TTC549 (cell line): ENCODE results near the gene PAPOLB.

Experiments
- FAIRE-seq: peaks from 2 replicates; lab custom pipeline; 2012; peaks lifted over from hg19 to GRCh38; lab: Jason Lieb, UNC

The PAPOLB gene

DNA sequence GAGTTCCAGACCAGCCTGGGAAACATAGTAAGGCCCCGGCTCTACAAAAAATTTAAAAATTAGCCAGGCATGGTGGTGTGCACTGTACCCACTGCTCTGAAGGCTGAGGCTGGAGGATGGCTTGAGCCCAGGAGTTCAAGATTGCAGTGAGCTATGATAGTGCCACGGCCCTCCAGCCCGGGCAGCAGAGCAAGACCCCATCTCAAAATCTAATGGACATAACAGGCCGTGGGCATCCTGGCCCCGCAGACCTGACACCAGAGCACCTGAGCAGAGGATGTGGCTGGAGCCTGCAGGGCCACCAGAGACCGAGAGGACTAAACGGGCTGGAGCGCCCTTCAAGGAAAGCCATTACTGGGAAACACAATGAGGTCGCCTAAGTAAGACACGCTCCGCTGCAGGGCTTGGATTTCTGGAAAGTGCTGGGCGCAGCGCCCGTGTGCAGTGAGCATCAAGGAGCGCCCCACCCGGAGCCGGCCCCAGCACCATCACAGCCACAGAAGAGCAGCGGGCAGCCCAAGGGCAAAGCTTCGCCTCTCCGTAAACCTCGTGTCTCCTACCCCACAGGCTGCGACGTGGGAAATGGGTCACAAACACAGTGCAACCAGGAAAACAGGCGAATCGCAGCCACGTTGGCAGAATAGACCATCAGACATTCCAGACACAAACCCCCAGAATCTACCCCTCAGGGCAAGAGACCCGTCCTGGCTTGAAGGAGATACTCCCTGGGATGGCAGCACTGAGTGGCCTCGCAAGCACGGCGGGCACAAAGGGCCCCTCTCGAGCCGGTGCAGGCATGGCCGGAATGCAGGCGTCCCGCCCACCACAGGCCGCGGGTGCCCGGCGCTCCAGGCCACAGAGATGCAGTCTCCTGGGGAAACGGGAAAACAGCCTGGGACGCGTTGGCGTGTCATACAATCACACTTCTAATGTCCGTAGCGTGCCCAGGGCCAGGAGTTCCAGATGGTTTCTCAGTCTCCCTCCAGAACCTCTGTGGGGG lies 16.8 kb upstream of the PAPOLB start:
- no peak for FAIRE-seq

DNA sequence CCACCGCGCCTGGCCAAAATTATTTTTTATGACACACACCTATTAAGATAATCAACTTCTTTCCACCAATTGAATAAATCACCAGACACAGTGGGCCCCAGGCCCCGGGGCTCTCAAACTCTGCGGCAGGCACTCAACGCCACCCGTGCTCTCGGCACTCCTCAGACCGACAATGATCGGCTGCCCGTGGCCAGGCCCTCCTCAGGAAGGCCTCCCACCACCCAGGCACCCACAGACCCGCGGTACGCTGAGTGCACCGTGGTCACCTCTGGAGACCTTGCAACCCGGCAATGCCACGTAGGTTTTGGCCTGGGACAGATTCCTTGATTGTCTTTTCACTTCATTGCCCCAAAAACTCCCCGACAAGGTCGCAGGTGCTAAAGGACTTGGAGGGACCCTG lies 14.8 kb upstream of the PAPOLB start:
- FAIRE-seq, result no peak

DNA sequence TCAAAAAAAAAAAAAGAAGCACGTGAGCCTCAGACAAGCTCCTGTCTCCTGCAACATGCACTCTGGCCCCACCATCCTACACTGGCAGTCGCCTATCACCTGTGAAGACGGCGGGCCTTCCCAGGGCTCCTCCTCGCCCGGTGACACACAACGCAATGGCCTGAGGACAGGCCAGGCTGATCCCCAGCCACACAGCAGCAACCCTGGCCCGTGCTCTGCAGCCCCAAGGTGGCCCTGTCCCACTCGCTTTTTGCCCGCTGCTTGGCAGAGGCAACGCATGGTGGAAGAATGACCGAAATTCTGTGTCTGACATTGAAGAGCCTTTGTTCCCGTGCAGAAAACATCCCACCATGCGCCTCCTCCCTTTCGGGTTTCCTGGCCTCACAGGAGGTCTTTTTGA lies 13.6 kb upstream of the PAPOLB start:
- FAIRE-seq, result no peak

DNA sequence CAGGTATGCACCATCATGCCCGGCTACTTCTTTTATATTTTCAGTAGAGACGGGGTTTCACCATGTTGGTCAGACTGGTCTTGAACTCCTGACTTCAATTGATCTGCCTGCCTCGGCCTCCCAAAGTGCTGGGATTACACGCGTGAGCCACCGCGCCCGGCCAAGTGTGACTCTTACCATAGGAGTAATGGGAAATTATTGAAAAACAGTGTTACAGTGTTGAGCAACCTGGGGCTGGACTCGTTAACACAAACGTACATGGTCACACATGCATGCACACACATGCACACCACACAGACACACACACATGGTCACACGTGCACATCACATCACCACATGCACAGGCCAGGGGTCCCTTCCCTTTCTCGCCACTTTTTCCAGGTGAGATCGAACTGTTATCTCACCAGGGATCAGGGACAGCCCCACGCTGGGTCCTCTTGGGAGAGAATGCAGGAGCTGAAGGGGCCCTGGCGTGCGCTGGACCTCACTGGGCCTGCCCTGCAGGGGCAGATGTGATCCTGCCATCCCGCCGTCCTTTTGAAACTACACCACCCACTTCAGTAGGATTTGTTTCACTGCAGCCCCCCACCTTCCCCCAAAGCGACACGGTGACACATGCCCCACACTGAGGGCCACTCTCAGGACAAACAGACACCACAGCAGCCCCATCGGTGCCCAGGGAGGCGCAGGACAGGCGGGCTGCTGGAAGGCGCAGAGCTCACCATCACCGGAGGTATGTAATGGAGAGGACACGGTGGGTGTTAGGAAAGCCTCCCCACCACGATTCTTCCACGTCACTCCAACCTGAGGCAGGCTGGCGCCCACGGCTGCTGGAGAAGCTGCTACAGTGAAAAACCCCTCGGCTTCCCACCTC lies 11.5 kb upstream of the PAPOLB start:
- no peak for FAIRE-seq

DNA sequence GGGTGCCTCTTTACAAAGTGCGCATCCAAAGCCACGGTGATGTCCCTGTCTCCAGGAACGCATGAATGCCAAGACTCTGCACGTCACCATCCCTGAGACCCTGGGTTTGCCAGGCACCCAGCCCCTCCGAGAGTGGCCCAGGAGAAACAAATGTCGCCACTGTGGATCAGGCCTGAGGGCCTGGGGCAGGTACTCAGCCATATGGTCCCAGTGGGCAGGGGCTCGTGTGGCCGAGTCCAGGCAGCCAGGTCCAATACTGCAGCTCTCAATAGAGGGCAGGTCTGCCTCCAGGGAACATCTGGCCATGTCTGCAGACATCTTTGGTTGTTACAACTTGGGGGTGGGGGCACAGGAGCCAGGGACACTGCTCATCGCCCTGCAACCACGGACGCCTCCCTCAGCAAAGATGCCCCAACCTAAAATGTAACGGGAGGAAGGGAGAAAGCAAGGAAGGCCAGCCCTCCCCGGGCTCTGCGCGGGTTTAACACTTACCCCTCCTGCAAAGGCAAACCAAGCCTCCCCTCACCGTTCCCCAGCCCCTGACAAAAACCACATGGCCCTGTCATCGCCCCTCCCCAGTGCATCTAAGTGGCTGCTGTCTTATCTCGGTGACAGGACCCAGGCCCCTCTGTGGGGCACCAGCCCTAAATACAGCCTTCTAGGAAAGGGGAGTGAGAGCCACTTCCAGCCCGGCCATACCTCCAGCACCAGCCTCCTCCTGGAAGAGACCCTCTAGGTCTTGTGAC lies 10.3 kb upstream of the PAPOLB start:
- no peak for FAIRE-seq

DNA sequence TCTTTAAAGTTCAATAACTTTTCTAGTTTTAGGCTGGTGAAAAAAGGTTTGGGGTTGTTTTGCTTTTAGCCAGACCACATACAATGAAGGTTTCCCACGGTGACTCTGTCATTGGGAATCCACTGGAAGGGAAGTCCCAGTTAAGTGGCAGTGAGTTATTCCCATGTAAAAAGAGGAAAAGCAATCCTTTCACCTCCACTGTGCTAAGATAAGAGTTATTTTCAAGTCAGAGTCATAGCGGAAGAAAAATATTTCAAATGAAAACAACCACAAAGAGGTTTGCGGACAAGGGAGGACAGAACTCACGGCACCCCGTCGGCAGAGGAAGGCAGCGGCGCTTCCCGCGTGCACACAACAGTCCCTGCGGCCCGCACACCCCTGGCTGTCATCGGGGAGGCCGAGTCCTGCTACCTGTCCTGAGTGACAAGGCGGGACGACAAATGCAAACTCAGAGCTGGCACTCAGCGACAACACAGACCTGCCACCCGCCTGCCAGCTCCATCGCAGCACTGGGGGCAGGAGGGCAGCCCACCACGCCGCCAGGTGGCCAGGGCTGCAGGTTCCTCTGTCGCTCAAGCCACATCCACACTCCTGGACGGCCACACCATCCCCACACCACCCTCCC lies 9.3 kb upstream of the PAPOLB start:
- FAIRE-seq, result no peak

DNA sequence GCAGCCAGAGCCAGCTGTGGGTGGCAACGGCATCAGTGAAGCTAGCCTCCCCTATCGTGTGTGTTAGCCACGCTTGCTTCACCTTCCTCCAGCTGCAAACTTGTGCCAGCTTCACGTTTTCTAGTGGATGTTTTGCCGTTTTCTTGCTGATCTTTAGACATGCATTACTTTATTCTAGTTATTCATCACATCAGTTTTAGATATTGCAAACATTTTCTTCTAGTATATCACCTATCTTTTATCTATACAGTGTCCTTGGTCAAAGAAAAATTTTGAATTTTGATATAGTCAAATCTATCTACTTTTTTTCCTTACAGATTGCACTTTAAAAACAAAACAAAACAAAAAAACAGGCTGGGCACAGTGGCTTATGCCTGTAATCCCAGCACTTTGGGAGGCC lies 6.7 kb upstream of the PAPOLB start:
- no peak for FAIRE-seq

DNA sequence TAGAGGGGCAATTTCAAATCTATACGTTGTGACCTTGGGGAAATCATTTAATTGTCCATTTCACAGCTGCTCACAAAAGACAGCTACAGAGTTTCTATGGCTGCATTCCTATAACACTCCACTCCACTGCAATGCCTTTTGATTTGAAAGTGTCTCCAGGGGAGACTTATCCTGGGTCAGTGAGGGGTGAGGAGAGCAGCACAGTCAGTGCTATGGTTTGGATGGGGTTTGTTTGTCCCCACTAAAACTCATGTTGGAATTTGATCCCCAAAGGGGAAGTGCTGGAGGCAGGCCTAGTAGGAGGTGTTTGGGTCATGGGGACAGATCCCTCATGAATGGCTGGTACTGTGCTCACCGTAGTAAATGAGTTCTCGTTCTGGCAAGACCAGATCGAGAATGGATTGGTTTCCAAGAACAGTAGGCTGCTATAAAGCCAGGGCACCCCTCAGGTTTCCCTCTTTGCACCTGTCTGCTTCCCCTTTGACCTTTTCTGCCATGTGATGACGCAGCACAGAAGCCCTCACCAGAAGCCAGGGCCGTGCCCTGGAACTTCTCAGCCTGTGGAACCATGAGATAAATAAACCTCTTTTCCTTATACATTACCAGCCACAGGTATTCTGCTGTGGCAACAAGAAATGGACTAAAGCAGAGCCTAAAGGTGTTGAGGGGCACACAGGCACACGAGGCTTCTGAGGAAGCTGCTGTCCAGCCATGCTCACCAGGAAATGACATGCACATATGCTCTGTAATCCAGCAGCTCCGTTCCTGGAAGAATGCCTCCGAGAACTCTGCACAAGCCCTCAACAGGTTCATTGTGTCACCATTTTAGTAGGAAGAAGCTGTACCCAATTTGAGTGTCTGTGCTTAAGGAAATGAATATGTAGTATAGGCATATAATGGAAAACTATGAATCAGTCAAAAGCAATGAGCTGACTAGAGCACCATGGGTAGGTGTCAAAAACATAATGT lies 5.0 kb upstream of the PAPOLB start:
- FAIRE-seq, result no peak

DNA sequence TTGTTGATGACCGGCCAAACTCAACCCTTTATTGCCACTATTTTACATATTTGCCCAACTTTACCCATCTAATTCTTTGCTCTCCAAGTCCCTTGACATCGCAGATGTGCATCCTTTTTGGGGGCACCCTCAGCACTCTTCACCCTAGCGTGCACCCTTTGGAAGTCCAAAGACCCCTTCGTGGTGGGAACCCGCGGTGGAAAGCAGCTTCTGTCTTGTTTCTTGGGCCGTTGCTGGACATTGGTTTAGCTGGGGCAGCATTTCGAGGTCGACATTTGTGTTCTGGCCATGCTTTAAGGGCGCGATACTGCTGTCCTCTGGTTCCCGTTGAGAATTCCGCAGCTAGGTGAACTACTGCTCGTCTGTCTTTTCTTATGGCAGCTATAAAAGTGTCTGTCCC lies 326 bp upstream of the PAPOLB start:
- FAIRE-seq, result no peak

DNA sequence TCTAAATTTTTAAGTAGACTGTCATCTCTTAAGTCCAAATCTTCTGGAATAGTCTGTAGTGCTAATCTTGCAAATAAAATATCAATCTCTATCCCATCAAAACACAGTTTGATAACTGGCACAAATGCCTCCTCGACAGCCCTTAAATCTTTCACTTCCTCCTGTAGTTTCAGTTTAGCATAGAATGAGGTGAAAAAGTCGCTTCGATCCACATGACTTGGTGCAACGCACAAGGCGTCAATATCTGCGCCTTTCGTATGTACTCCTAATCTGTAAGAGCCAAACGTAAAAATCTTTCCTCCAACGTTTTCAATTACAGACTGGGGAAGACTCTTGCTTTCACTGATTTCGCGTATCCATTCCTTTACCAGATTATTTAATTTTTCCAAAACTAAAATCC lies 603 bp downstream of the PAPOLB start:
- FAIRE-seq, result no peak

DNA sequence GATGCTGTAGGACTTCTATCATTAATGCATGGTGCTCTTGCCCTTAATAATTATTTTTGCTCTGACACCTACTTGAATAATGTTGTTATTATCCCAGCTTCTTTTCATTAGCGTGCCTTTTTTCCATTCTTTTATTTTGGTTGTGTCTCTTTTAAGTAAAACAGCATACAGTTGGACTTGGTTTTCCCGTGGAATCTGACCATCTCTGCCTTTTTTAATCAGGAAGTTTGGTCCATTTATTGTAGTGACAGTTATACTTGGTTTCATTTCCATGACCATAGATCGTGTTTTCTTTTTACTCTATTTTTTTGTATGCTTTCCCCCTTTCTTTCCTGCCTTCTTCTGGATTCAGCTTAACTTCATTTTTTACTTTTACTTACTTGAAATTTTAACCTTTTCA lies 4.6 kb downstream of the PAPOLB start:
- no peak for FAIRE-seq

DNA sequence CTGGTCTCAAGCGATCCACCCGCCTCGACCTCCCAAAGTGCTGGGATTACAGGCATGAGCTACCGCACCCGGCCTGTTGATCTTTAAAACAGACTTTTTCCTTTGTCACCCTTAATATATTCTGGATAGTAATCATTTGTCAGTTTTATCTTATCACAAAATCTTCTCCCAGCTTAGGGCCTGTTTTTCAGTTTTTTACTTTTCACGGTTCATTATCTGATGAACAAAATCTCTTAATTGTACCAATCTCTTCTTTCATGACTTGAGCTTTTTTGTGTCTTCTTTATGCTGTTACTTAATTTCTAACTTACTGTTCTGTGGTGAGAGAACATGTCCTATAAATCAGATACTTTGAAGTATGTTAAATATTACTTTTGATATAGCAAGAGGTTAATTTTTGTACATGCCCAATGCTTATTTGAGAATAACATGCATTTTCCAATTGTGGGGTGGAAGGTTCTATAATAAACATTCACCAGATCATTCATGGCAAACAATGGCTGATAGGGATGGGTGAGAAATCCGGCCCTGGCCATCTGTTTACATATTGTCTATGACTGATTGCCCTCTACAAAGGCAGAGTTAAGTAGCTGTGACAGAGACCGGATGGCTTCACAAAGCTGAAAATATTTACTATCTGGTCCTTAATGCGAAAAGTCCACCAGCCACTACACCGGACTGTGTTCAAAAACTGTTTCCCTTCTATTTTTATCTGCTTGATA lies 5.3 kb downstream of the PAPOLB start:
- no peak for FAIRE-seq

DNA sequence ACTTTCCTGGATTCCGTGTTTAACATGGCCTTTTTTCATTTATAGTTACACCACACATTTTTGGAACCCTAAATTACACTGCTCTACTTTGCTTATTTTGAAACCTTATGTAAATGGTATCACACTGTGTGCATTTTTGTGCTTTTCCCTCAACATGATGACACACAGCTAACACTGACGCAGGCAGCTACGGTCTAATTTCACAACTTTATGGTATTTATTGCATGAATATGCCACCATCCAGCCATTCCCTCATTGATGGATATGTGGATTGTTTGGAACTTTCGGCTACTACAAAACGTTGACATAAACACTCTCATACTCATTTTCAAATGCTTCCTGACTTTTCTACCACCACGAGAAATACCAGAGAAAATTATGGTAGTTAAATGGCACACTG lies 6.9 kb downstream of the PAPOLB start:
- no peak for FAIRE-seq

DNA sequence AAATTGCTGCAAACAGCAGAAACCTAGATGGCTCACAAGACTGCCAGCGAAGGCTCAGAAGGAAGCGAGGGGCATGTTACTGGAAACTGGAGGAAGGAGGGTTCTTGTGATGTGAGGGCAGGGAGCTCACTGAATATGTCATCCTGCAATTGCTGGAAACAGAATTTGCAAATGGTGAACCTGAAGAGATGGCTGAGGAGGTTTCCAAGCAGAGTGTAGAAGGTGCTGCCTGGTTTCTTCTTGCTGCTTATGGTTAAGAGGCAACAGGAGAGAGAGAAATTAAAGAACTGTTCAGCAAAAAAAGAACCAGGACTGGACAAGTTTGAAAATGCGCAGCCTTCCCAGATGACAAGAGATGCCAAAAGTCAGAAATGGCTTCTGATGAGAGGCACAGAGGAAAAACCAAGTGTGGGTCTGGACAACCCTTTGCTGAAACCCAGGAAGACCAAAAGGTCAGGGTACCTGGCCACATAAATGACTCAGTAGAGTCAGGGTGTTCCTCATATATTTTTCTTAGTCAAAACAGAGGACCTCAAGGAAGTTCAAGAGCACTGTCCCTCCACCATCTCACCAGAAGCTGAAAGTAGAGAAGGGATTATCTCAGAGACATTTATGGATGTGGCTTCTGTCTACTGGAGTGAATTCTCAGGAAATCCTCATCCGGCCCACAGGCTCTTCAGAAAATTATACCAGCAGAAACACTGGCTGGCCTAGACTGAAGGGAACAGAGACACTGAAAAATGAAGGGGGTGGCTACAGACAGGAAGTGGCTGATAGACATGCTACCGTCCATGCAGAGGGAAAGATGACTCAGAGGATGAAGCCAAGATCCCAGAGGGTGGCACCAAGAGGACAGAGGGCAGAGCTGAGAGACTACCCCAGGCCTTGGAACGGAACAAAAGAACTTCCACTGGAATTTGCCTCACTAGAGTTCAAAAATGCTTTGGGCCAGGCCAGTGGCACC lies 10.1 kb downstream of the PAPOLB start:
- FAIRE-seq, result no peak

DNA sequence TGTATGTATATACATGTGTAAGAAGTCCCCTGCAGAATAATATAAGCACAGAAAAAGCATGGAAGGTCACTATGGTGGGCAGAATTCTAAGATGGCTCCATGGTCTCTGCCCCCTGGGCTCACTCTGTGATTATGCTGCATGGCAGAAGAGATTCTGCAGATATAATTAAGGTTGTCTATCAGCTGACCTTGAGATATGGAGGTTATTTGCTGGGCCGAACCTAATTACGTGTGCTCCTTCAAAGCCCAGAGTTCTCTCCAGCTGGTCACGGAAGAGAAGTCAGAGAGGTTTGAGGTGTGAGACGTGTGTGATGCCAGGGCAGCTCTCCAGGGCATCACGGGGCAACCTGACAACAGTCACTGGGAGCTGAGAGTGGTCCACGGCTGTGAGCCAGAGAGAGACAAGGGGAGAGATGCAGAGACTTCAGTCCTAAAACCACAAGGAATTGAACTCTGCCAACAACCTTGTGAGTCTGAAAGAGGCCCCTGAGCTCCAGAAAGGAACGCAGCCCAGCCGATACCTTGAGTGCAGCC lies 11.5 kb downstream of the PAPOLB start:
- FAIRE-seq, result no peak

DNA sequence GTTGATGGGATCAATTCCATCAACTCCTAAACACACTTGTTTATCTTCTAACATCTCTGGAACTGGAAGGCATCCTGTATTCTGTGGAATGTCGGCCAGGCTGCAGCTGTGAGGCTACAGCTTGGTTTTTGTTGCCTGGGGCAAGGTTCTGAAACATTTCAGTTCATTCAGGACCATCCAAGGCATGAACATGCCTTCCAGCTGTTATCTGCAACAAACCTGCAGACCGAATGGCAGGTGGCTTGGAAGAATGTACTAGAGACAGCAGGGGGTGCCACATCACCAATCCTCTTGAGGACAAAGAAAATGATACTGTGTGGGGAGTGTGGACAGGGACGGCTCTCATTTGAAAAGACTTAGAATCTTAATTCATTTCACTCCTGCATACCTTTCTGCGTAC lies 12.4 kb downstream of the PAPOLB start:
- FAIRE-seq, result no peak

DNA sequence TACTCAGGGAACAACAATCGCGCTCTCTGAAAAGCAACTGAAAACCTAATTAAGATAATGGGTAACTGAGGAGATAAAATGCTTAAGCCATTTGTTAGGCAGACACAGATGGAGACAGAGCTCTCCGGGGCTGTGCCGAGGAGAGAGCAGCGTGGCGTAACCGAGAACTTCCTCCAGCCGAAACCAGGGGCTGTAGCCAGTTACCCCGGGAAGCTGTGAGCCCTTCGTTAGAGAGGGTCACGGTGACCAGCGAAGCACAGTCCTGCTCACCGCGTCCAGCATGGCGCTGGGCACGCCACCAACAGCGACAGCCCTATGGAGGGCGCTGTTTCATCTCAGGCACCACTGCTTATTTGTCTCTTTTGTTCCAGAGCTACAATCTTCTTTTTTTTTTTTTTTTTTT lies 16.1 kb downstream of the PAPOLB start:
- no peak for FAIRE-seq

DNA sequence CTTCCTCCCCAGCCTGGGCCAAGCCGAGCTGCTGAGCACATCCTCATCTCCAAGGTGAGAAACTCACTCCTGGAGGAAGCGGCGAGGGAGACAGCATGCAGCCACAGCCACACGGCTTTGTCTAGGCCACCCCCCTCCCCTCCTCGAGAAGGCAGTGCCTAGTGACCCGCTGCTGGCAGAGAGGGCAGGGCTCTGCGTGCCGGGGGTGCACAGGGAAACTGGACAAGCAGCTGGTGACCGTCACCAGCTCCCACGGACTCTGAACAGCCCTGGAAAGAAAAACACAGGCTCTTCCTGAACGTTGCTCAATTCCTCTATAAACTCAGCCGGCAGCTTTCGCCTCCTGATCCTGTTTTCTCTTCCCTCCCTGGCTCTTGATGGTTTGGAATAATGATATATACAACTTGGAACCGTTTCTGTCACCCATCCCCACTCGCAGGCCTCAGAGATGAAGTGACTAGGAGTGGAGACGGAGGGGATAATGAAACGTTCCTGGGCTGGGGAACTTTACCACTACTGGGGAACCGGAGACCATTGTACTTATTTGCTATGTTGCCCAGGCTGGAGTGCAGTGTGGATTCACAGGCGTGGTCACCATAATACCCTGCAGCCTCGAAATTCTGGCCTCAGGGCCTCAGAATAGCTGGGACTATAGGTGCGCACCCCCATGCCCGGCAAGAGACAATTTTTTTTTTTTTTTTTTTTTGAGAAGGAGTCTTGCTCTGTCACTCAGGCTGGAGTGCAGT lies 19.3 kb downstream of the PAPOLB start:
- FAIRE-seq, result no peak
